GM21786 (cell line): ENCODE data around the gene NEU2.

ENCODE experiments used
- ATAC-seq: cut with Tn5 transposase; IDR thresholded peaks from one replicate; pipeline ENCODE4 v1.9.1; 2021; ENCODE audit not compliant: unreplicated experiment

NEU2 gene

GRCh38 chr2:233075141-233075965 is 42.9 kb downstream of the NEU2 start:
- ATAC-seq: peak; percentile 35

- ATAC-seq: peak; percentile 56
Observed at GRCh38 chr2:233075966-233076339, 43.5 kb downstream of the NEU2 start.

- no peak for ATAC-seq
Observed at GRCh38 chr2:233076749-233077148, 44.3 kb downstream of the NEU2 start.

- ATAC-seq: peak; percentile 30
Observed at GRCh38 chr2:233079473-233079877, 47.0 kb downstream of the NEU2 start.

GRCh38 chr2:233079953-233080835 is 47.7 kb downstream of the NEU2 start:
- ATAC-seq: no peak

- ATAC-seq: no peak
Observed at GRCh38 chr2:233080836-233081229, 48.4 kb downstream of the NEU2 start.

- peak; percentile 18 for ATAC-seq
Observed at GRCh38 chr2:233081232-233081730, 48.8 kb downstream of the NEU2 start.

GRCh38 chr2:233081731-233082221 is 49.3 kb downstream of the NEU2 start:
- ATAC-seq: no peak

GRCh38 chr2:233082222-233082930 is 49.9 kb downstream of the NEU2 start:
- peak; percentile 41 for ATAC-seq

- ATAC-seq: no peak
Observed at GRCh38 chr2:233082931-233083755, 50.7 kb downstream of the NEU2 start.

- no peak for ATAC-seq
Observed at GRCh38 chr2:233083782-233084181, 51.3 kb downstream of the NEU2 start.

GRCh38 chr2:233084488-233084887 is 52.0 kb downstream of the NEU2 start:
- ATAC-seq: peak; percentile 22
